ENCODE data around the gene PTRH2.

- TF ChIP-seq CTCF (IDR thresholded peaks at IDR 0.05) (no peak), POLR2AphosphoS5 (IDR thresholded peaks at IDR 0.05; ENCODE audit: insufficient read depth in 1 of 2, low read depth in 1 of 2) (no peak), POLR2A (IDR thresholded peaks at IDR 0.05) (no peak)
Observed at GRCh38 chr17:59699786-59700185, 7.4 kb downstream of the PTRH2 start.
